Measurements from ENCODE around the gene NFE2.
"Not testable (repeated sequence)": the region's sequence is repeated elsewhere in the genome, so short reads cannot be mapped to it uniquely, and the experiment has no call there.

The NFE2 gene

GRCh38 chr12:54300732-54301427, at the start of gene NFE2:
Gene NFE2, minus strand, starts transcription at chr12:54301015. Its CDS starts 5,767 bp downstream, at chr12:54295248.
- DNase-seq: no peak

GRCh38 chr12:54349679-54350078, 48.9 kb upstream of the NFE2 start:
- no peak for DNase-seq

GRCh38 chr12:54349036-54349435, 48.2 kb upstream of the NFE2 start:
- DNase-seq: no peak

DNA sequence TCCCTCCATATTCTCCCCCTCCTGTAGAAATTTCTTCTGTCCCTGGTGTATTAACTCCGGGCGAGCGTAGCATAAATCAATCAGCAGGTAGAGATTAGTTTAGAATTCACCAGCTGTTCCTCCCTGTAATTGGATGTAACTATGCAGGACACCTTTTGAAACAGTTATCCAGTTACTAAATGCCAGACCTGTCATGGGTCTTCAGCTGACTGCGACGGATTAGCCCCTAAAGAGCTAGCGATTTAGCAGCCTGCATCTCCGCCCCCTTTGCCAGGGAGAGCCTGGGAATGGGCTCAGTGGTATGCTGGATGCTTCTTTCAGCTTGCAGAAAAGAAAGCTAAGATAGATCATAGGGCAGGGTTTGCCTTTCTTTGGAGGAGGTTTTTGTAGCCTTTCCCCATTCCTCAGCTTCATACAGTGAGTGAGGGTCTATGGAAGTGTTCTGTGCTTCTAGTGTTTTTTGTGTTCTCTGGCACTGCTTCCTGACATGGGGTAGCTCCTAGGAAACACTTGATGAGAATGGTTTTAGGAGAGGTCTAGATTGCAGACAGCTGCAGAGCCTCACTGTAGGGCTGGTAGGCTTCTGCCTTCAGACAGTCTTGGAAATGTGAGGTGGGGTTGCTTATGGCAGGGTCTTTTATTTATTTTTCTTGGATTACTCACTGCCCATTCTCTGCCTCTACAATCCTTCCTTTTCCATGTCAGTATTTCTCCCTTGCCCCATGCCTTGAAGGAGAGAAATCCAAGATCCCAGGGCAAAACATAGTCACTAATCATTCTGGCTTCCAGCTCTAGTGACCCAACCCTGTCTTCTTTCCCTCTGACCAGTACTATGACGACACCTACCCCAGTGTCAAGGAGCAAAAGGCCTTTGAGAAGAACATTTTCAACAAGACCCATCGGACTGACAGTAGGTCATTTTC, 40.8 kb upstream of the NFE2 start:
- no peak for DNase-seq

- DNase-seq: no peak
Measured at GRCh38 chr12:54340846-54341245, 40.0 kb upstream of the NFE2 start.

DNA sequence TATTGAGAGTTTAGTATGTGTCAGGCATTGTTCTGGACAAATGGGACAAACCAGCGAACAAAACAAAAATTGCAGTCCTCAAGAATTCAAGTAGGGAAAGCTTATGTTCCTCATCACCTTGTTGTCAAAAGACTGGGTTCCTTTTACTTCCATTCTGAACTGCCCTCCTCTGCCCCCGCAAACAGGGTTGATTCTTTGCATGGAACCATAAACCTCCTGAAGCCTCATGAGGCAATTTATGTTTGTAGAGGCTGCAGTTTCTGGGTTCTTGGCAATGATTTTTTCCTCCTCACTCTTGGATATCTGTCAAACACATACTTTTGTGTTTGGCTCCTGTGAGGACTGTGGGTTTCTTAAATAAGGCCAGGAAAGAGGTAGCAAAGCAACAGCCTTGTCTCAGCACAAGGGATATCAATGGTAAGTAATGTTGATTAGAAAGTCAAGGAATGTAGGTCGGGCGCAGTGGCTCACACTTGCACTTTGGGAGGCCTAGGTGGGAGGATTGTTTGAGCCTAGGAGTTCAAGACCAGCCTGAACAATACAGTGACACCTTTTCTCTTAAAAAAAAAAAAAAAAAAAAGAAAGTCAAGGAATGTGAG, 38.0 kb upstream of the NFE2 start:
- DNase-seq: no peak

GRCh38 chr12:54337854-54338650, 37.2 kb upstream of the NFE2 start:
- no peak for DNase-seq

GRCh38 chr12:54337280-54337842, 36.5 kb upstream of the NFE2 start:
- no peak for DNase-seq

DNA sequence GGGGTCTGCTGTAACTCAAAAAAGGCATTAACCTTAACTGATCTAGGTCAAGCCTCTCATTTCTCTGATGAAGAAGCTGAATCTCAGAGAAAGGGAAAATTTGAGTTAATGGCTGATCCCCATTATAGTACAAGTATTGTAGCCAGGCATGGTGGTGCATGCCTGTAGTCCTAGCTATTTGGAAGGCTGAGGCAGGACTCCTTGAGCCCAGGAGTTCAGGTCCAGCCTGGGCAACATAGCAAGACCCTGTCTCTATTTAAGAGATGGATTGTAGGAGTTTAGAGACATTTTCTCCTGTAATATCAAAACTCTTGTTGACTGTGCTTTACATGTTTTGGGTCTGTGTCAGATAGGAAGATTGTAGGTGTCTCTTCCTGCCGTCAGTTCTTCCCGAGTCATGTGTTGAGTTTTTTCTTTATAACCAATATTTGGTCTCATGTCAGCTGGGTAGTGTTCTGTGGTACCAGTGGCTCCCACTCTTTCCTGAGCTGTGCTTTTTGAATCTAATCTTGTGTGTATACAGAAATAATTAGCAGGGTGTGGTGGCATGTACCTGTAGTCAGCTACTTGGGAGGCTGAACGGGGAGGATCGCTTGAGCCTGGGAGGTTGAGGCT, 32.7 kb upstream of the NFE2 start:
- no peak for DNase-seq

DNA sequence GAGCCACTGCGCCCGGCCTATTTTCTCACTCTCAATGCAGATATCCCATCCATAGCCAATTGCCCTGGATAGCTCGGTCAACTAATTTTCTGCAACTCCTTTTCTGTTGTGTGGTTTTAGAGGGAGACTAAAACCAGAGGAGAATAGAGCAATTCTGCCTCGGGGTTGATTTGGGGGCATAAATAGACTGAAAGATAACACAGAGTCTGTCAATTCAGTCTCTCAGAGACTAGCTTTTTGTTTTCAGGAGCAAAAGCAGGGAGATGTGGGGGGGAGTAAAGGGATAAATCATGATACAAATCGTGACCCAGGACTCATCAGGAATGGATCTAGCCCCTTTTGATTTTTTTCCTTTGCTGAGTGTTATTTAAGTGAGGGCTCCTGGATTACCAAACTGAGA, 30.6 kb upstream of the NFE2 start:
- DNase-seq: no peak

GRCh38 chr12:54330442-54330841, 29.6 kb upstream of the NFE2 start:
- DNase-seq: no peak

- DNase-seq: no peak
Measured at GRCh38 chr12:54329759-54330158, 28.9 kb upstream of the NFE2 start.

DNA sequence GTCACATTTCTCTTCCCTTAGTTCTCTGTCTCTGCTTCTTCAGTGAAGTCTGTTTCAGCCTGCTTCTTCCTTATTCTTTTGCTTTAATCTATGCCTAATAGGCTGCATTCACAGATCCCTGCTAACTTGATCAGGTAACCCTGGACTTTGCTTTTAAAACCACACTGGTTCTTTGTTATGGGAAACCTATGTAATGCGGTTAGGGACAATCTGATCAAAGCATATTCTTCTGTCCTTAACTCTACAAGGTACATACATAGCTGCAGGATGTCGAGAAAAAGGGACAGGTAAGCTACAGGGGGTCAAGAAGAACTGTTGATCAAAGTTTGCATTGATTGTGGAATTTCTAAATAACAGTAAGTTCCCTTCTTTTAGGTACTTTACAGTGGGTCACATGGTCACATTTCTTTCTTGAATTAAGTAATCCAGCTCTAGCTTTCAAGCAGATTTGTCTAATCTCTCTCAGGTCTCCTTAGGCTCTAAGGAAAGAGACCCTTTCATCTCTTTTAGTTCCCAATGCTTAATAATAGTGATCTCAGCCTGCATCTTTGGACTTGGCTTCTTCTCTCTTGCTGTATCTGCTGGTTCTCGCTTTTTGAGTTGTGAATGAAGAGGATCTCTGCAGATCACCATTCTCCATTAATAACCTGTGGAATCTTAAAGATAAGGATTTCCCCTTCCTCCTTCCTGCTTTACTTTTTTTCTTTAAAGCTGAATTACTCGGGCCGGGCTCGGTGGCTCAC, 28.0 kb upstream of the NFE2 start:
- DNase-seq: no peak

DNA sequence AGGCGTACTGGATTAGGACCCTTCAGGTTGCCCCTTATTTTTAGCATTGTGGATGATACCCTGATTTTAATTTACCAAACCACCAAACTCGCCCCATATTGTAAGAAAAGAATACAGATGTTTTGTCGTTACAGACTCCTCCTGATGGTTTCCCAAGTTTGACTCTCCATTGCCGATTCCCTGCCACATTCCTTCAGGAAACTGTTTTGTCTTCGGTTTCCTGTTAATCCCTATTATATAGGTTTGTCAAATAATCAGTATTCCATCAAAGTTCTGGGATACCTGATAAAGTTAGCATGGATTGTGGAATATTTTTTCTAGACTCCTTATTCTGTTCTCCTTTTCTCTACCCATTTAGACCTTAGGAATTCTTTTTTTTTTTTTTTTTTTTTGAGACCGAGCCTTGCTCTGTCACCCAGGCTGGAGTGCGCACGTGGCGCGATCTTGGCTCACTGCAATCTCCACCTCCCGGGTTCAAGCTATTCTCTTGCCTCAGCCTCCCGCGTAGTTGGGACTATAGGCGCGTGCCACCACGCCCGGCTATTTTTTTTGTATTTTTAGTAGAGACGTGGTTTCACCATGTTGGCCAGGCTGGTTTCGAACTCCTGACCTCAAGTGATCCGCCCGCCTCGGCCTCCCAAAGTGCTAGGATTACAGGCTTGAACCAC, 24.8 kb upstream of the NFE2 start:
- DNase-seq: not testable (repeated sequence)

GRCh38 chr12:54324617-54325441, 24.0 kb upstream of the NFE2 start, which contains the start of gene COPZ1:
Gene COPZ1, plus strand, starts transcription at chr12:54325131. Its CDS starts 33 bp downstream, at chr12:54325164.
- no peak for DNase-seq

- no peak for DNase-seq
Measured at GRCh38 chr12:54321363-54321762, 20.5 kb upstream of the NFE2 start.

DNA sequence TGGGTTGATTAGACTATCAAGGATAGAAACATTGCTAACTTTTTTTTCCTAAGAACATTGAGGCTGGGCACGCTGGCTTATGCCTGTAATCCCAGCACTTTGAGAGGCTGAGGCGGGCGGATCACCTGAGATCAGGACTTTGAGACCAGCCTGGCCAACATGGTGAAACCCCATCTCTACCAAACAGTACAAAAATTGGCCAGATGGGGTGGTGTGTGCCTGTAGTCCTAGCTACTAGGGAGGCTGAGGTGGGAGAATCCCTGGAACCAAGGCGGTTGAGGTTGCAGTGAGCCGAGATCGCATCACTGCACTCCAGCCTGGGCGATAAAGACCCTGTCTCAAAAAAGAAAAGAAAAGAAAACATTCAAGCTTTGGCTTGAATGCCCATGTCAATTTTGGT, 11.5 kb upstream of the NFE2 start:
- DNase-seq: not testable (repeated sequence)

- DNase-seq: no peak
Measured at GRCh38 chr12:54311051-54311450, 10.2 kb upstream of the NFE2 start.

- no peak for DNase-seq
Measured at GRCh38 chr12:54306925-54307741, 6.3 kb upstream of the NFE2 start.

Measured in cortex of kidney (tissue), 1 donor.